Activated T-cell treated with anti-CD3 and anti-CD28 coated beads for 4 hours (primary cell): ENCODE data around the gene SCP2.
"Not testable (repeated sequence)": the region's sequence is repeated elsewhere in the genome, so short reads cannot be mapped to it uniquely, and the experiment has no call there.

Source experiments
- DNase-seq: peaks from one replicate; pipeline ENCODE4 v3.0.0-alpha.2; 2020

SCP2 gene

GRCh38 chr1:52917156-52917555 lies 9.9 kb upstream of the SCP2 start:
- no peak for DNase-seq

- no peak for DNase-seq
Measured at GRCh38 chr1:52917581-52917980, 9.5 kb upstream of the SCP2 start.

GRCh38 chr1:52918201-52918600 lies 8.9 kb upstream of the SCP2 start:
- no peak for DNase-seq

GRCh38 chr1:52919051-52919722 lies 7.9 kb upstream of the SCP2 start:
- DNase-seq, result no peak

GRCh38 chr1:52919723-52920483 lies 7.2 kb upstream of the SCP2 start:
- no peak for DNase-seq

GRCh38 chr1:52920791-52921291 lies 6.2 kb upstream of the SCP2 start:
- no peak for DNase-seq

GRCh38 chr1:52925571-52926005 lies 1.5 kb upstream of the SCP2 start:
- DNase-seq, result no peak

GRCh38 chr1:52926864-52927211 lies 238 bp upstream of the SCP2 start:
- no peak for DNase-seq

GRCh38 chr1:52928015-52928404 lies 934 bp downstream of the SCP2 start:
- no peak for DNase-seq

GRCh38 chr1:52929019-52929418 lies 1.9 kb downstream of the SCP2 start:
- DNase-seq, result no peak

GRCh38 chr1:52937433-52938182 lies 10.5 kb downstream of the SCP2 start:
- no peak for DNase-seq

GRCh38 chr1:52938183-52938451 lies 11.0 kb downstream of the SCP2 start:
- no peak for DNase-seq

GRCh38 chr1:52943876-52944416 lies 16.9 kb downstream of the SCP2 start:
- DNase-seq, result no peak

GRCh38 chr1:52944566-52944965 lies 17.5 kb downstream of the SCP2 start:
- no peak for DNase-seq

GRCh38 chr1:52947490-52947889 lies 20.4 kb downstream of the SCP2 start:
- DNase-seq, result no peak

GRCh38 chr1:52949602-52950001 lies 22.5 kb downstream of the SCP2 start:
- DNase-seq, result not testable (repeated sequence)

GRCh38 chr1:52952112-52952511 lies 25.0 kb downstream of the SCP2 start:
- DNase-seq, result no peak

- no peak for DNase-seq
Measured at GRCh38 chr1:52955129-52955970, 28.3 kb downstream of the SCP2 start.

GRCh38 chr1:52963101-52963500 lies 36.0 kb downstream of the SCP2 start:
- DNase-seq, result no peak

GRCh38 chr1:52967666-52968065 lies 40.6 kb downstream of the SCP2 start:
- DNase-seq, result no peak

- not testable (repeated sequence) for DNase-seq
Measured at GRCh38 chr1:52969234-52969633, 42.2 kb downstream of the SCP2 start.

GRCh38 chr1:52970149-52970548 lies 43.1 kb downstream of the SCP2 start:
- DNase-seq, result no peak

GRCh38 chr1:52973841-52974240 lies 46.8 kb downstream of the SCP2 start:
- no peak for DNase-seq
